Adrenal gland (tissue), 12 donors: Measurements from ENCODE around the gene XPNPEP3. TPM values are rescaled to one million over a fixed set of nuclear protein-coding genes. Genes with fewer than 3 reads are reported as not detected.

Experiments used
- DNase-seq, 7 donors: peaks; one replicate each; pipeline ENCODE4 v3.0.0-alpha.2; 2019 to 2020
- H3K27ac ChIP-seq, 5 donors: fragments of 200-600 bp; sonication (generic) in 4 of 5; 1 replicate in 3 of 5; 2 replicates in 2 of 5; pipeline versions ENCODE4 v1.5.1 to v1.8.0; 2016 to 2020; ENCODE audit warnings: mild to moderate bottlenecking in 1 of 5
- H3K27me3 ChIP-seq: fragments of 200-600 bp; 2 replicates; pipeline ENCODE4 v1.8.0; 2021
- H3K36me3 ChIP-seq, 2 donors: fragments of 200-600 bp; replicated peaks in 1 of 2; 1 replicate in 1 of 2; 2 replicates in 1 of 2; pipeline versions ENCODE4 v1.5.1 to v1.8.0; 2018 to 2022
- H3K4me1 ChIP-seq, 2 donors: fragments of 200-600 bp; replicated peaks in 1 of 2; 1 replicate in 1 of 2; 2 replicates in 1 of 2; pipeline versions ENCODE4 v1.5.1 to v1.8.0; 2018 to 2021
- H3K4me3 ChIP-seq, 4 donors: fragments of 200-600 bp; sonication (generic) in 3 of 4; one replicate each; pipeline ENCODE4 v1.5.1; 2016 to 2018
- H3K9me3 ChIP-seq, 3 donors: fragments of 200-600 bp; sonication (generic) in 1 of 3; replicated peaks in 1 of 3; 1 replicate in 2 of 3; 2 replicates in 1 of 3; pipeline versions ENCODE4 v1.5.1 to v1.8.0; 2016 to 2021
- CTCF ChIP-seq, 6 experiments: fragments of 450-650 bp in 4 of 6; fragments of 200-600 bp in 2 of 6; sonication (generic) in 1 of 6; IDR thresholded peaks; 1 replicate in 5 of 6; 2 replicates in 1 of 6; pipeline versions ENCODE4 v1.5.1 to v1.8.0; 2016 to 2021; ENCODE audit warnings: antibody characterized with exemption in 6 of 6, mild to moderate bottlenecking in 2 of 6, moderate library complexity in 1 of 6
- POLR2A ChIP-seq, 2 donors: fragments of 450-650 bp; IDR thresholded peaks; one replicate each; pipeline ENCODE4 v1.6.1; 2017; ENCODE audit warnings: antibody characterized with exemption in 2 of 2, mild to moderate bottlenecking in 2 of 2, moderate library complexity in 1 of 2
- WGBS, 4 donors: extraction: QIAGEN DNeasy Blood & Tissue Kit in 2 of 4; methylation state at CpG; one replicate each; pipeline versions ENCODE4 v1.1.5 to v1.1.7; 2013 to 2017; 5-methylcytosine and 5-hydroxymethylcytosine counted together
- intact Hi-C, 2 donors: fragments of 100-400 bp; cut with DNase I; formaldehyde crosslinking; loops; one replicate each; pipeline versions ENCODE4 v1.14.1 to v1.15.0; 2022 to 2023
- polyA plus RNA-seq, 3 donors: library from polyadenylated mRNA; stranded (reverse); fragments of 200-250 nt in 2 of 3; fragments of 350-450 nt in 1 of 3; fragmentation: Illumina TruSeq in 1 of 3; extraction: RNeasy Lipid Tissue Mini Kit (QIAGEN cat#74804) in 1 of 3; gene quantifications; one replicate each; pipeline ENCODE4 v1.2.3, GENCODE V29; 2013 to 2014
- total RNA-seq, 9 donors: library from RNA; depleted of rRNA in 4 of 9; stranded (reverse); fragments of >200 nt in 4 of 9; fragments of 120-200 nt in 1 of 9; fragmentation: NEBNext Ultra II Directional in 1 of 9; extraction: Animal tissue kit (Norgen Biotek cat#: 25700) in 1 of 9; gene quantifications; one replicate each; pipeline versions ENCODE4 v1.1.0 to v1.2.4, GENCODE V29; 2013 to 2023
- donor health status: healthy with polysubstance abuse.
- donor health status: Bipolar disorder and iron deficiency.
- donor health status: DM: yes; HTN: yes; CAD: no.
- donor health status: DM: no; HTN: no; CAD: no.
- donor health status: DM: no; HTN: no; CAD: no.
- donor health status: DM: yes; HTN: yes; CAD: no.

Gene XPNPEP3
- total and polyA plus RNA-seq, 12 donors: 6.4 to 41.1 (median 20.6) TPM

GRCh38 chr22:40890881-40891280 lies 33.9 kb downstream of the XPNPEP3 start:
- Histone ChIP-seq H3K27me3 (no peaks in the 10 kb centered on the region), H3K9me3 (no peaks in the 10 kb centered on the region), H3K4me1 (no peaks in the 10 kb centered on the region), H3K4me3 (no peak overlapping the region), H3K27ac (no peak overlapping the region), H3K36me3 (peaks cover 0 to 25% of the 10 kb centered on the region in 2 donors)
- TF ChIP-seq CTCF (IDR thresholded peaks at IDR 0.05) (no peak), POLR2A (IDR thresholded peaks at IDR 0.05) (no peak)
- peak in 1 of 7 donors; percentile 35 for DNase-seq
- WGBS, 4 donors: 70 to 76% (median 74%) methylated on average over 3 of the region's 3 CpGs
- intact Hi-C loops: loop anchor here (10.0 kb wide), 2 partner anchors 76 to 206 kb away; partner anchors contain the start of gene SLC25A17 (in 1 of the 2)

- no peak for TF ChIP-seq POLR2A (IDR thresholded peaks at IDR 0.05)
- no peak for TF ChIP-seq CTCF (IDR thresholded peaks at IDR 0.05)
- no peaks in the 10 kb centered on the region for H3K9me3 ChIP-seq
- H3K4me1 ChIP-seq: no peaks in the 10 kb centered on the region
- intact Hi-C loops: loop anchor here (10.0 kb wide), 2 partner anchors 80 to 210 kb away; partner anchors contain the start of gene SLC25A17 (in 1 of the 2)
- H3K36me3 ChIP-seq: peaks cover 0 to under 1% of the 10 kb centered on the region in 2 donors
- no peak overlapping the region for H3K4me3 ChIP-seq
- no peak for DNase-seq
- WGBS, 4 donors: 97 to 99% (median 99%) methylated on average over 4 of the region's 4 CpGs
- H3K27ac ChIP-seq: no peak overlapping the region
- H3K27me3 ChIP-seq: no peaks in the 10 kb centered on the region
Measured at GRCh38 chr22:40894417-40894816, 37.5 kb downstream of the XPNPEP3 start.

GRCh38 chr22:40898850-40899357 lies 42.0 kb downstream of the XPNPEP3 start:
- peak in 1 of 7 donors; percentile 29 for DNase-seq
- Histone ChIP-seq H3K36me3 (no peaks in the 10 kb centered on the region), H3K4me3 (no peak overlapping the region), H3K9me3 (no peaks in the 10 kb centered on the region), H3K27ac (no peak overlapping the region), H3K4me1 (no peaks in the 10 kb centered on the region), H3K27me3 (no peaks in the 10 kb centered on the region)
- WGBS, 4 donors: 30 to 34% (median 33%) methylated on average over 3 of the region's 3 CpGs
- TF ChIP-seq CTCF (IDR thresholded peaks at IDR 0.05): peak; percentile 27 to 62 (median 54)
- no peak for TF ChIP-seq POLR2A (IDR thresholded peaks at IDR 0.05)
- intact Hi-C loops: loop anchor here (10.0 kb wide), 2 partner anchors 84 to 214 kb away; partner anchors contain the start of gene SLC25A17 (in 1 of the 2)

GRCh38 chr22:40904101-40904500 lies 47.2 kb downstream of the XPNPEP3 start:
- H3K27me3 ChIP-seq: no peaks in the 10 kb centered on the region
- no peak for DNase-seq
- H3K4me1 ChIP-seq: no peaks in the 10 kb centered on the region
- H3K27ac ChIP-seq: no peak overlapping the region
- WGBS, 4 donors: 93 to 100% (median 98%) methylated on average over 1 of the region's 1 CpG
- H3K36me3 ChIP-seq: peaks cover 0 to 17% of the 10 kb centered on the region in 2 donors
- no peak overlapping the region for H3K4me3 ChIP-seq
- H3K9me3 ChIP-seq: no peaks in the 10 kb centered on the region
- intact Hi-C loops: no loop called here
- TF ChIP-seq POLR2A (IDR thresholded peaks at IDR 0.05) (no peak), CTCF (IDR thresholded peaks at IDR 0.05) (no peak)
